Spleen (tissue), 11 donors: Measurements from ENCODE around the gene NLRP13. TPM values are rescaled to one million over a fixed set of nuclear protein-coding genes. Genes with fewer than 3 reads are reported as not detected.

Experiments
- DNase-seq: peaks from one replicate; pipeline ENCODE4 v3.0.0-alpha.2; 2020
- H3K27ac ChIP-seq, 8 donors: fragments of 200-600 bp; sonication (generic) in 7 of 8; 1 replicate in 4 of 8; 2 replicates in 4 of 8; pipeline versions ENCODE4 v1.5.0 to v1.8.0; 2016 to 2021; ENCODE audit warnings: inconsistent platforms in 4 of 8, mild to moderate bottlenecking in 4 of 8, moderate library complexity in 1 of 8
- H3K27me3 ChIP-seq, 7 donors: fragments of 200-600 bp; sonication (generic) in 6 of 7; replicated peaks in 1 of 7; 1 replicate in 4 of 7; 2 replicates in 3 of 7; pipeline versions ENCODE4 v1.5.0 to v1.8.0; 2016 to 2021; ENCODE audit warnings: inconsistent platforms in 3 of 7, mild to moderate bottlenecking in 1 of 7
- H3K36me3 ChIP-seq, 6 donors: fragments of 200-600 bp; sonication (generic) in 5 of 6; 1 replicate in 4 of 6; 2 replicates in 2 of 6; pipeline versions ENCODE4 v1.5.0 to v1.8.0; 2016 to 2021; ENCODE audit warnings: inconsistent platforms in 2 of 6
- H3K4me1 ChIP-seq, 6 donors: fragments of 200-600 bp; sonication (generic) in 5 of 6; 1 replicate in 3 of 6; 2 replicates in 3 of 6; pipeline versions ENCODE4 v1.5.0 to v1.8.0; 2016 to 2021; ENCODE audit warnings: inconsistent platforms in 3 of 6
- H3K4me3 ChIP-seq, 8 donors: fragments of 200-600 bp; sonication (generic) in 7 of 8; 1 replicate in 4 of 8; 2 replicates in 4 of 8; pipeline versions ENCODE4 v1.5.0 to v1.8.0; 2016 to 2021; ENCODE audit warnings: inconsistent platforms in 4 of 8, mild to moderate bottlenecking in 4 of 8, moderate library complexity in 2 of 8
- H3K9me3 ChIP-seq, 8 donors: fragments of 200-600 bp; sonication (generic) in 7 of 8; 1 replicate in 4 of 8; 2 replicates in 4 of 8; pipeline versions ENCODE4 v1.5.0 to v1.8.0; 2016 to 2021; ENCODE audit warnings: inconsistent platforms in 4 of 8
- CTCF ChIP-seq, 11 experiments: fragments of 200-600 bp in 7 of 11; fragments of 450-650 bp in 4 of 11; sonication (generic) in 4 of 11; IDR thresholded peaks in 8 of 11; conservative IDR thresholded peaks in 3 of 11; 1 replicate in 7 of 11; 2 replicates in 4 of 11; pipeline versions ENCODE4 v1.4.0 to v1.8.0; 2016 to 2021; ENCODE audit warnings: antibody characterized with exemption in 11 of 11, inconsistent platforms in 4 of 11, mild to moderate bottlenecking in 1 of 11
- POLR2A ChIP-seq, 3 donors: fragments of 450-650 bp; IDR thresholded peaks; one replicate each; pipeline ENCODE4 v1.5.1; 2017; ENCODE audit warnings: antibody characterized with exemption in 3 of 3, mild to moderate bottlenecking in 1 of 3
- POLR2AphosphoS5 ChIP-seq, 3 donors: sonication (generic); formaldehyde crosslinking; IDR thresholded peaks; one replicate each; pipeline ENCODE4 v1.5.1; 2017; ENCODE audit warnings: antibody characterized with exemption in 3 of 3
- WGBS, 5 donors: extraction: QIAGEN DNeasy Blood & Tissue Kit in 3 of 5; methylation state at CpG; one replicate each; pipeline versions ENCODE4 v1.1.5 to v1.1.7; 2013 to 2018; 5-methylcytosine and 5-hydroxymethylcytosine counted together
- intact Hi-C: fragments of 100-400 bp; cut with DNase I; formaldehyde crosslinking; loops from one replicate; pipeline ENCODE4 v1.15.0; 2023; ENCODE audit warnings: low total_unique reads
- polyA plus RNA-seq, 3 donors: library from polyadenylated mRNA; stranded (reverse); fragments of 200-250 nt; gene quantifications; one replicate each; pipeline ENCODE4 v1.2.1, GENCODE V29; 2013
- total RNA-seq, 7 donors: library from RNA; depleted of rRNA in 3 of 7; stranded (reverse); fragments of >200 nt in 3 of 7; fragmentation: NEBNext Ultra II Directional in 4 of 7; extraction: Animal tissue kit (Norgen Biotek cat#: 25700) in 4 of 7; gene quantifications; one replicate each; pipeline versions ENCODE4 v1.1.0 to v1.2.1, GENCODE V29; 2016 to 2021
- donor health status: healthy with polysubstance abuse.
- donor health status: DM: no; HTN: no; CAD: no; lungs with moderate emphysema.
- donor health status: DM: no; HTN: no; CAD: no.
- donor health status: Bipolar disorder and iron deficiency.
- donor health status: healthy.
- donor health status: DM: no; HTN: no; CAD: no.
- donor health status: DM: yes; HTN: yes; CAD: no.

Gene NLRP13
- total and polyA plus RNA-seq, 10 donors: not detected

- Histone ChIP-seq H3K4me3 (no peak overlapping the region), H3K4me1 (no peaks in the 10 kb centered on the region), H3K36me3 (no peaks in the 10 kb centered on the region), H3K27ac (no peak overlapping the region), H3K27me3 (no peaks in the 10 kb centered on the region), H3K9me3 (peaks cover 0 to 47% (median 17%) of the 10 kb centered on the region in 8 donors)
- intact Hi-C loops: no loop called here
- no peak for DNase-seq
- WGBS, 5 donors: 50 to 58% (median 57%) methylated on average over 3 of the region's 3 CpGs
- TF ChIP-seq CTCF (IDR thresholded peaks at IDR 0.05 in 8 of 11, conservative IDR thresholded peaks at IDR 0.05 in 3 of 11) (no peak), POLR2A (IDR thresholded peaks at IDR 0.05) (no peak), POLR2AphosphoS5 (IDR thresholded peaks at IDR 0.05) (no peak)
These were observed 65.6 kb downstream of the NLRP13 start for GRCh38 chr19:55866521-55866920.

GRCh38 chr19:55858969-55859368, 73.2 kb downstream of the NLRP13 start:
- no peak overlapping the region for H3K4me3 ChIP-seq
- no peak for DNase-seq
- 57 to 78% (median 69%) methylated on average over 5 of the region's 5 CpGs for WGBS, 5 donors
- TF ChIP-seq POLR2A (IDR thresholded peaks at IDR 0.05) (no peak), CTCF (IDR thresholded peaks at IDR 0.05 in 8 of 11, conservative IDR thresholded peaks at IDR 0.05 in 3 of 11) (no peak), POLR2AphosphoS5 (IDR thresholded peaks at IDR 0.05) (no peak)
- intact Hi-C loops: no loop called here
- H3K27ac ChIP-seq: no peak overlapping the region
- no peaks in the 10 kb centered on the region for H3K4me1 ChIP-seq
- H3K27me3 ChIP-seq: no peaks in the 10 kb centered on the region
- H3K36me3 ChIP-seq: no peaks in the 10 kb centered on the region
- H3K9me3 ChIP-seq: peaks cover 0 to 32% (median 0%) of the 10 kb centered on the region in 8 donors

GRCh38 chr19:55858401-55858800, 73.7 kb downstream of the NLRP13 start:
- Histone ChIP-seq H3K27ac (no peak overlapping the region), H3K4me3 (no peak overlapping the region), H3K27me3 (no peaks in the 10 kb centered on the region), H3K9me3 (peaks cover 0 to 28% (median 2%) of the 10 kb centered on the region in 8 donors), H3K36me3 (no peaks in the 10 kb centered on the region), H3K4me1 (no peaks in the 10 kb centered on the region)
- TF ChIP-seq CTCF (IDR thresholded peaks at IDR 0.05 in 8 of 11, conservative IDR thresholded peaks at IDR 0.05 in 3 of 11) (no peak), POLR2AphosphoS5 (IDR thresholded peaks at IDR 0.05) (no peak), POLR2A (IDR thresholded peaks at IDR 0.05) (no peak)
- intact Hi-C loops: no loop called here
- no peak for DNase-seq
- 89 to 97% (median 93%) methylated on average over 14 of the region's 14 CpGs for WGBS, 5 donors

GRCh38 chr19:55857974-55858373, 74.2 kb downstream of the NLRP13 start:
- H3K4me1 ChIP-seq: no peaks in the 10 kb centered on the region
- H3K4me3 ChIP-seq: no peak overlapping the region
- peaks cover 0 to 23% (median 3%) of the 10 kb centered on the region in 8 donors for H3K9me3 ChIP-seq
- no peaks in the 10 kb centered on the region for H3K27me3 ChIP-seq
- H3K36me3 ChIP-seq: no peaks in the 10 kb centered on the region
- peak overlapping the region in 1 of 8 donors; percentile 43 for H3K27ac ChIP-seq
- DNase-seq: no peak
- no peak for TF ChIP-seq POLR2A (IDR thresholded peaks at IDR 0.05)
- no peak for TF ChIP-seq CTCF (IDR thresholded peaks at IDR 0.05 in 8 of 11, conservative IDR thresholded peaks at IDR 0.05 in 3 of 11)
- TF ChIP-seq POLR2AphosphoS5 (IDR thresholded peaks at IDR 0.05): no peak
- intact Hi-C loops: no loop called here
- WGBS, 5 donors: 88 to 94% (median 92%) methylated on average over 23 of the region's 23 CpGs
